ENCODE data around the gene NARS2. TPM values are rescaled to one million over a fixed set of nuclear protein-coding genes. Genes with fewer than 3 reads are reported as not detected.

The NARS2 gene
- total and polyA plus RNA-seq, 10 of the 15 experiments (the other 5 are each of a cell fraction or from before 2014, with no cell fraction given) = 22.2 to 45.3 (median 36.3) TPM

DNA sequence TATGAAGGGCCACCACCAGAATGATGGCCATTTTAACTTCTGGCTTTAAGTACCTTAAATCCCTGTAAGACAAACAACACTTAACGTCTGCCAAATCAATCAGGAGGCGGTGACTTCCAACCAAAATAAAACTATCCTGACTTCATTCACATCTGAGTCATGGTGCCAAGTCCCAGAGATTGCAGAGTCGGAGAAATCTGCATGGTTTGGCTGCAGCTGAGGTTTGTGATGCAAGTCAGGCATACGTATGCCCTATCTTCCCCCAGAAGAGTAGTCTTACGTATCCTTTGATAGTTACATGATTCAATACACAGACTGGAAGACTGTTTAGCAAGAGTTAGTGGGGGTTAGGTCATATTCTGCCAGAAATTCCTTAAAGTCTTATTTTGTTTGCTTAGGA is 155.3 kb downstream of the NARS2 start (continued):
- TF ChIP-seq, protein P1, sequence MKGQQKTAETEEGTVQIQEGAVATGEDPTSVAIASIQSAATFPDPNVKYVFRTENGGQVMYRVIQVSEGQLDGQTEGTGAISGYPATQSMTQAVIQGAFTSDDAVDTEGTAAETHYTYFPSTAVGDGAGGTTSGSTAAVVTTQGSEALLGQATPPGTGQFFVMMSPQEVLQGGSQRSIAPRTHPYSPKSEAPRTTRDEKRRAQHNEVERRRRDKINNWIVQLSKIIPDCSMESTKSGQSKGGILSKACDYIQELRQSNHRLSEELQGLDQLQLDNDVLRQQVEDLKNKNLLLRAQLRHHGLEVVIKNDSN (IDR thresholded peaks at IDR 0.05; ENCODE audit: borderline replicate concordance, extremely low read length, insufficient read depth, low read depth, low read length) = no peak
- TF ChIP-seq, protein P2, sequence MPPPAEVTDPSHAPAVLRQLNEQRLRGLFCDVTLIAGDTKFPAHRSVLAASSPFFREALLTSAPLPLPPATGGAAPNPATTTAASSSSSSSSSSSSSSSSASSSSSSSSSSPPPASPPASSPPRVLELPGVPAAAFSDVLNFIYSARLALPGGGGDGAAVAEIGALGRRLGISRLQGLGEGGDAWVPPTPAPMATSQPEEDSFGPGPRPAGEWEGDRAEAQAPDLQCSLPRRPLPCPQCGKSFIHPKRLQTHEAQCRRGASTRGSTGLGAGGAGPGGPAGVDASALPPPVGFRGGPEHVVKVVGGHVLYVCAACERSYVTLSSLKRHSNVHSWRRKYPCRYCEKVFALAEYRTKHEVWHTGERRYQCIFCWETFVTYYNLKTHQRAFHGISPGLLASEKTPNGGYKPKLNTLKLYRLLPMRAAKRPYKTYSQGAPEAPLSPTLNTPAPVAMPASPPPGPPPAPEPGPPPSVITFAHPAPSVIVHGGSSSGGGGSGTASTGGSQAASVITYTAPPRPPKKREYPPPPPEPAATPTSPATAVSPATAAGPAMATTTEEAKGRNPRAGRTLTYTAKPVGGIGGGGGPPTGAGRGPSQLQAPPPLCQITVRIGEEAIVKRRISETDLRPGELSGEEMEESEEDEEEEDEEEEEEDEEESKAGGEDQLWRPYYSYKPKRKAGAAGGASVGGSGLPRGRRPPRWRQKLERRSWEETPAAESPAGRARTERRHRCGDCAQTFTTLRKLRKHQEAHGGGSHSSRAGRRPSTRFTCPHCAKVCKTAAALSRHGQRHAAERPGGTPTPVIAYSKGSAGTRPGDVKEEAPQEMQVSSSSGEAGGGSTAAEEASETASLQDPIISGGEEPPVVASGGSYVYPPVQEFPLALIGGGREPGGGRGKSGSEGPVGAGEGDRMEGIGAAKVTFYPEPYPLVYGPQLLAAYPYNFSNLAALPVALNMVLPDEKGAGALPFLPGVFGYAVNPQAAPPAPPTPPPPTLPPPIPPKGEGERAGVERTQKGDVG (CRISPR knock-in tag; IDR thresholded peaks at IDR 0.05) = no peak
- TF ChIP-seq, protein P3, sequence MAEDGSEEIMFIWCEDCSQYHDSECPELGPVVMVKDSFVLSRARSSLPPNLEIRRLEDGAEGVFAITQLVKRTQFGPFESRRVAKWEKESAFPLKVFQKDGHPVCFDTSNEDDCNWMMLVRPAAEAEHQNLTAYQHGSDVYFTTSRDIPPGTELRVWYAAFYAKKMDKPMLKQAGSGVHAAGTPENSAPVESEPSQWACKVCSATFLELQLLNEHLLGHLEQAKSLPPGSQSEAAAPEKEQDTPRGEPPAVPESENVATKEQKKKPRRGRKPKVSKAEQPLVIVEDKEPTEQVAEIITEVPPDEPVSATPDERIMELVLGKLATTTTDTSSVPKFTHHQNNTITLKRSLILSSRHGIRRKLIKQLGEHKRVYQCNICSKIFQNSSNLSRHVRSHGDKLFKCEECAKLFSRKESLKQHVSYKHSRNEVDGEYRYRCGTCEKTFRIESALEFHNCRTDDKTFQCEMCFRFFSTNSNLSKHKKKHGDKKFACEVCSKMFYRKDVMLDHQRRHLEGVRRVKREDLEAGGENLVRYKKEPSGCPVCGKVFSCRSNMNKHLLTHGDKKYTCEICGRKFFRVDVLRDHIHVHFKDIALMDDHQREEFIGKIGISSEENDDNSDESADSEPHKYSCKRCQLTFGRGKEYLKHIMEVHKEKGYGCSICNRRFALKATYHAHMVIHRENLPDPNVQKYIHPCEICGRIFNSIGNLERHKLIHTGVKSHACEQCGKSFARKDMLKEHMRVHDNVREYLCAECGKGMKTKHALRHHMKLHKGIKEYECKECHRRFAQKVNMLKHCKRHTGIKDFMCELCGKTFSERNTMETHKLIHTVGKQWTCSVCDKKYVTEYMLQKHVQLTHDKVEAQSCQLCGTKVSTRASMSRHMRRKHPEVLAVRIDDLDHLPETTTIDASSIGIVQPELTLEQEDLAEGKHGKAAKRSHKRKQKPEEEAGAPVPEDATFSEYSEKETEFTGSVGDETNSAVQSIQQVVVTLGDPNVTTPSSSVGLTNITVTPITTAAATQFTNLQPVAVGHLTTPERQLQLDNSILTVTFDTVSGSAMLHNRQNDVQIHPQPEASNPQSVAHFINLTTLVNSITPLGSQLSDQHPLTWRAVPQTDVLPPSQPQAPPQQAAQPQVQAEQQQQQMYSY (CRISPR knock-in tag; IDR thresholded peaks at IDR 0.05) = no peak
- no peak for TF ChIP-seq RELA (IDR thresholded peaks at IDR 0.05; ENCODE audit: borderline replicate concordance, partially characterized antibody)
- no peak for TF ChIP-seq MTA2 (IDR thresholded peaks at IDR 0.05; ENCODE audit: low read depth)
- TF ChIP-seq, protein P4, sequence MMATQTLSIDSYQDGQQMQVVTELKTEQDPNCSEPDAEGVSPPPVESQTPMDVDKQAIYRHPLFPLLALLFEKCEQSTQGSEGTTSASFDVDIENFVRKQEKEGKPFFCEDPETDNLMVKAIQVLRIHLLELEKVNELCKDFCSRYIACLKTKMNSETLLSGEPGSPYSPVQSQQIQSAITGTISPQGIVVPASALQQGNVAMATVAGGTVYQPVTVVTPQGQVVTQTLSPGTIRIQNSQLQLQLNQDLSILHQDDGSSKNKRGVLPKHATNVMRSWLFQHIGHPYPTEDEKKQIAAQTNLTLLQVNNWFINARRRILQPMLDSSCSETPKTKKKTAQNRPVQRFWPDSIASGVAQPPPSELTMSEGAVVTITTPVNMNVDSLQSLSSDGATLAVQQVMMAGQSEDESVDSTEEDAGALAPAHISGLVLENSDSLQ (IDR thresholded peaks at IDR 0.05) = no peak
- no peak for TF ChIP-seq SREBF2 (IDR thresholded peaks at IDR 0.05; ENCODE audit: low read length)
- no peak for TF ChIP-seq STAT1 (conservative IDR thresholded peaks at IDR 0.05)
- TF ChIP-seq RAD51 (IDR thresholded peaks at IDR 0.05) = no peak
- no peak for TF ChIP-seq CHD1 (IDR thresholded peaks at IDR 0.05; ENCODE audit: low read depth, low read length)
- no peak for TF ChIP-seq SIN3A (IDR thresholded peaks at IDR 0.05; ENCODE audit: low read depth, low read length)
